Prostate gland (tissue), 2 donors: ENCODE data around the gene USP14. TPM values are rescaled to one million over a fixed set of nuclear protein-coding genes. Genes with fewer than 3 reads are reported as not detected.

Experiments used
- DNase-seq: peaks from one replicate; pipeline ENCODE4 v3.0.0-alpha.2; 2019; ENCODE audit warnings: low spot score
- H3K27ac ChIP-seq, 2 donors: fragments of 200-600 bp; sonication (generic); 2 replicates each; pipeline ENCODE4 v1.5.1; 2017 to 2019
- H3K27me3 ChIP-seq: fragments of 200-600 bp; sonication (generic); replicated peaks from 2 replicates; pipeline ENCODE4 v1.5.1; 2019; ENCODE audit not compliant: insufficient read depth
- H3K36me3 ChIP-seq, 2 donors: fragments of 200-600 bp; sonication (generic); 1 replicate in 1 of 2; 2 replicates in 1 of 2; pipeline versions ENCODE4 v1.5.1 to v1.8.1; 2017 to 2019
- H3K4me1 ChIP-seq: fragments of 200-600 bp; sonication (generic); replicated peaks from 2 replicates; pipeline ENCODE4 v1.5.1; 2019
- H3K4me3 ChIP-seq, 2 donors: fragments of 200-600 bp; sonication (generic); 2 replicates each; pipeline ENCODE4 v1.5.1; 2017 to 2019
- H3K9me3 ChIP-seq: fragments of 200-600 bp; sonication (generic); 2 replicates; pipeline ENCODE4 v1.5.1; 2017
- POLR2A ChIP-seq: fragments of 450-650 bp; IDR thresholded peaks from one replicate; pipeline ENCODE4 v1.6.1; 2016; ENCODE audit warnings: antibody characterized with exemption, mild to moderate bottlenecking
- POLR2AphosphoS5 ChIP-seq: sonication (generic); formaldehyde crosslinking; IDR thresholded peaks from one replicate; pipeline ENCODE4 v1.6.1; 2017; ENCODE audit warnings: antibody characterized with exemption
- WGBS: methylation state at CpG from one replicate; pipeline ENCODE4 v1.1.5; 2018; 5-methylcytosine and 5-hydroxymethylcytosine counted together
- intact Hi-C: fragments of 100-400 bp; cut with DNase I; formaldehyde crosslinking; loops from one replicate; pipeline ENCODE4 v1.14.2; 2022
- total RNA-seq, 2 donors: library from RNA; depleted of rRNA; stranded (reverse); fragments of >200 nt; gene quantifications; one replicate each; pipeline ENCODE4 v1.1.0, GENCODE V29; 2016
- TF ChIP-seq, protein P1 (sequence below), 4 experiments: fragments of 200-600 bp in 2 of 4; fragments of 450-650 bp in 2 of 4; sonication (generic) in 2 of 4; IDR thresholded peaks; 1 replicate in 3 of 4; 2 replicates in 1 of 4; pipeline ENCODE4 v1.5.1; 2016 to 2019; ENCODE audit warnings: antibody characterized with exemption in 4 of 4, mild to moderate bottlenecking in 2 of 4, moderate library complexity in 2 of 4

USP14 gene
- total RNA-seq, 2 donors from 2014 or later: 25.9 to 51.2 TPM

DNA sequence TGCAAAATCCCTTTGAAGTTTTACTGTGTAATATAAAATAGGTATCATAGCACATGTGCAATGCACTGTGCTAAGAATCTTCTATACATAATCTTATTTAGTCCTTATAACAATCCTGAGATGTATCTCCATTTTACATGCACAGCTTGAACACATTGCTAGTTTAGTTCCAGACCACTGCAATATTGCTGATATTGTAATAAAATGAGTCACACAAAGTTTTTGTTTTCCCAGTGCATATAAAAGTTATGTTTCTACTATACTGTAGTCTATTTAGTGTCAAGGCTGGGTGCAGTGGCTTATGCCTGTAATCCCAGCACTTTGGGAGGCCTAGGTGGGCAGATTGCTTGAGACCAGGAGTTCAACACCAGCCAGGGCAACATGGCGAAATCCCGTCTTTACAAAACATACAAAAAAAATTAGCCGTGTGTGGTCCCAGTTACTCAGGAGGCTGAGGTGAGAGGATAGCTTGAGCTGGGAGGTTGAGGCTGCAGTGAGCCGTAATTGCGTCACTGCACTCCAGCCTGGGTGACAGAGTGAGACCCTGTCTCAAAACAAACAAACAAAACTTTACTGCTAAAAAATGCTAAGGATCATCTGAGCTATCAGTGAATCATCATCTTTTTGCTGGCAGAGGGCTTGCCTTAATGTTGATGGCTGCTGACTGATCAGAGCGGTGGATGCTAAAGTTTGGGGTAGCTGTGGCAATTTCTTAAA, 1.7 kb upstream of the USP14 start:
- TF ChIP-seq, protein P1, sequence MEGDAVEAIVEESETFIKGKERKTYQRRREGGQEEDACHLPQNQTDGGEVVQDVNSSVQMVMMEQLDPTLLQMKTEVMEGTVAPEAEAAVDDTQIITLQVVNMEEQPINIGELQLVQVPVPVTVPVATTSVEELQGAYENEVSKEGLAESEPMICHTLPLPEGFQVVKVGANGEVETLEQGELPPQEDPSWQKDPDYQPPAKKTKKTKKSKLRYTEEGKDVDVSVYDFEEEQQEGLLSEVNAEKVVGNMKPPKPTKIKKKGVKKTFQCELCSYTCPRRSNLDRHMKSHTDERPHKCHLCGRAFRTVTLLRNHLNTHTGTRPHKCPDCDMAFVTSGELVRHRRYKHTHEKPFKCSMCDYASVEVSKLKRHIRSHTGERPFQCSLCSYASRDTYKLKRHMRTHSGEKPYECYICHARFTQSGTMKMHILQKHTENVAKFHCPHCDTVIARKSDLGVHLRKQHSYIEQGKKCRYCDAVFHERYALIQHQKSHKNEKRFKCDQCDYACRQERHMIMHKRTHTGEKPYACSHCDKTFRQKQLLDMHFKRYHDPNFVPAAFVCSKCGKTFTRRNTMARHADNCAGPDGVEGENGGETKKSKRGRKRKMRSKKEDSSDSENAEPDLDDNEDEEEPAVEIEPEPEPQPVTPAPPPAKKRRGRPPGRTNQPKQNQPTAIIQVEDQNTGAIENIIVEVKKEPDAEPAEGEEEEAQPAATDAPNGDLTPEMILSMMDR (IDR thresholded peaks at IDR 0.05): no peak
- DNase-seq: no peak
- no peak overlapping the region for H3K4me3 ChIP-seq
- H3K9me3 ChIP-seq: no peaks in the 10 kb centered on the region
- WGBS: 90% methylated on average over 6 of the region's 6 CpGs
- H3K4me1 ChIP-seq: no peaks in the 10 kb centered on the region
- no peak overlapping the region for H3K27ac ChIP-seq
- H3K27me3 ChIP-seq: no peaks in the 10 kb centered on the region
- intact Hi-C loops: no loop called here
- H3K36me3 ChIP-seq: no peaks in the 10 kb centered on the region

DNA sequence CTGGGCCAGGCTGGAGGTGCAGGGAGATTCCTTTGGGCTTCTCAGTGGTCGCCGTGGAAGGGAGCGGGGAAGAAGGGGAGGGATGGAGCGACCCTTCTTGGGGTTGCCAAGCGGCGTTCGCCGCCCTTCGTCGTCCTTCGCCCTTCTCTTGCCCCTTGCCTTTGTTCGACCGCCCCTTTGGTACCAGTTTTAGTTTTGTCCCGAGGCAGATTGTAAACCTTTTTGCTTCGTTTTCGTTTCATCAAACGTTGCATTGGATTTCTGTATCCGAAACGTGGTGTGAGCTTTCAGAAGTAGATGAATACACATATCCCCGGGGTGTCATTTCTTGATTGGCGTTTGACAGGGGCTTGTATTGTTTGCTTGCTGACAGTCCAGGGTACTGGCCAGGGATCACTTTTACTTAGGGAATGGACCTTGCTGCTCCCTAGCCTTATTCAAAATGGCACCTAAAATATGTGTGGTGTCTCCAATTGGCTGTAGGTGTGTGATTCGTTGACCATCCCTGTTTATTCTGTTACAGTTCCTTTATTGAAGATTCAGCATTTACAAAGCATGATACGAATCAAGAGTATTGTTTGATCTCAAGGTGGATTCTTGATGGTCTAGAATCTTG, 788 bp downstream of the USP14 start:
- H3K27ac ChIP-seq: peak overlapping the region; percentile 86 to 91

DNA sequence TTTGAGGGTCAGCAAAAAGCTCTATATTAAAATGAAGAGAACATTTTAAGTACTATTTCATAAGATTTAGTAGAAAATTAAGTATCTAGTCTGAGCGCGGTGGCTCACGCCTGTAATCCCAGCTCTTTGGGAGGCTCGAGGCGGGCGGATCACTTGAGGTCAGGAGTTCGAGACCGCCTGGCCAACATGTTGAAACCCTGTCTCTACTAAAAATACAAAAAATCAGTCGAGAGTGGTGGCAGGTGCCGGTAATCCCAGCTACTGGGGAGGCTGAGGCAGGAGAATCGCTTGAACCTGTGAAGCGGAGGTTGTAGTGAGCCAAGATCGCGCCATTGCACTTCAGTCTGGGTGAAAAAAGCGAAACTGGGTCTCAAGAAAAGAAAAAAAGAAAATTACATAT, 1.6 kb downstream of the USP14 start:
- H3K9me3 ChIP-seq: no peaks in the 10 kb centered on the region
- WGBS: 94% methylated on average over 15 of the region's 15 CpGs
- intact Hi-C loops: no loop called here
- no peaks in the 10 kb centered on the region for H3K36me3 ChIP-seq
- TF ChIP-seq, protein P1 (IDR thresholded peaks at IDR 0.05): no peak
- TF ChIP-seq POLR2AphosphoS5 (no peak), POLR2A (no peak)
- peak overlapping the region; percentile 86 to 91 for H3K27ac ChIP-seq
- peak overlapping the region in 1 of 2 donors; percentile 94 for H3K4me3 ChIP-seq
- no peaks in the 10 kb centered on the region for H3K27me3 ChIP-seq
- DNase-seq: no peak
- H3K4me1 ChIP-seq: no peaks in the 10 kb centered on the region

More for the DNA sequence above, 788 bp downstream of the USP14 start:
- intact Hi-C loops: no loop called here
- no peaks in the 10 kb centered on the region for H3K4me1 ChIP-seq
- TF ChIP-seq, protein P1 (IDR thresholded peaks at IDR 0.05): no peak
- peak; percentile 17 for TF ChIP-seq POLR2AphosphoS5
- H3K9me3 ChIP-seq: no peaks in the 10 kb centered on the region
- no peak for DNase-seq
- H3K36me3 ChIP-seq: no peaks in the 10 kb centered on the region
- peak overlapping the region; percentile 94 for H3K4me3 ChIP-seq
- under 1% methylated on average over 23 of the region's 23 CpGs for WGBS
- no peaks in the 10 kb centered on the region for H3K27me3 ChIP-seq

DNA sequence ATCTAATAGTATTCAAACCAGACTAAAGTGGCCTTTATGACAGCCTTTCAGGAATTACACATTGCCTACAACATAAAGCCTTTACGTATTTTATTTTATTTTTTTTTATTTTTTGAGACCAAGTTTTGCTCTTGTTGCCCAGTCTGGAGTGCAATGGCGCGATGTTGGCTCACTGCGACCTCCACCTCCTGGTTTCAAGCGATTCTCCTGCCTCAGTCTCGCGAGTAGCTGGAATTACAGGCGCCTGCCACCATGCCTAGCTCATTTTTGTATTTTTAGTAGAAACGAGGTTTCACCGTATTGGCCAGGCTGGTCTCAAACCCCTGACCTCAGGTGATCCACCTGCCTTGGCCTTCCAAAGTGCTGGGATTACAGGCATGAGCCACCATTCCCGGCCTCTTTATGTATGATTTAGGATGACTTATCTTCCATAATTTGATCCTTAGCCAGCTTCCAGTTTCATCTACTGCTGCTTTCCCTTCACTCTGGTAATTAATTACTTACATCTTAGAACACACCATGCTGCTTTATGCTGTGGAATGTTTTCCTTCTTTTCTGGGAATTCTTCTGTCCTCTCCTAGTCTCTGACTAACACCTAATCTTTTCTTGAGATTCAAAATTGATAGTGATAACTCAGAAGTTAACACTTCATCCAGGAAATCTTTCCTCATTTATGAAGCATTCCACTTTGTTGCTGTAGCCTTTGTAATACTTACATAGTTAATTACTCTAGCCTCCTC, 2.6 kb downstream of the USP14 start:
- no peaks in the 10 kb centered on the region for H3K27me3 ChIP-seq
- WGBS: 87% methylated on average over 11 of the region's 11 CpGs
- TF ChIP-seq POLR2A: no peak
- TF ChIP-seq, protein P1 (IDR thresholded peaks at IDR 0.05): no peak
- no peaks in the 10 kb centered on the region for H3K9me3 ChIP-seq
- no peak for DNase-seq
- intact Hi-C loops: no loop called here
- H3K27ac ChIP-seq: no peak overlapping the region
- no peak overlapping the region for H3K4me3 ChIP-seq
- H3K36me3 ChIP-seq: no peaks in the 10 kb centered on the region
- H3K4me1 ChIP-seq: no peaks in the 10 kb centered on the region
